ENCODE results near the gene SETMAR. TPM values are rescaled to one million over a fixed set of nuclear protein-coding genes. Genes with fewer than 3 reads are reported as not detected.

Gene SETMAR
- total and polyA plus RNA-seq, 2 experiments from 2014 or later = 17.3 to 20.6 TPM

DNA sequence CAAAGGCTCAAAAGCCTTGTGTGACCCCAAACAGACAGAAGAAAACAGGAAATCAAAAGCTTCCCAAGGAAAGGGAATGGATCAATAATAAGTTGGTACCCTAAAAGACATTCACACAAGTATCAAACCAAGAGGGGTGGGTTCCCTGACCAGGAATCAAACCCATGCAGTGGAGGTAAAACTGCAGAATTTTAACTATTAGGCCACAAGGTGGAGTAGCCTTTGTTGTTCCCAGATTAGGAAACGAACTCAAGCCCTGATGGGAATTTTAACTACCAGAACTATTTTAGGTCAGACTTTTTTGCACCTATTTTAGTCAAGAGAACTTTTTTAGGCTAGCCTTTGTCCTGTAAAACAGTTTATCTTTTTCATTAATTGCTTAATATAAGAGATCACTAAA, 31.4 kb downstream of the SETMAR start:
- H3K36me3 ChIP-seq = no peaks in the 10 kb centered on the region
- no peak overlapping the region for H3K4me3 ChIP-seq
- DNase-seq (ENCODE audit: low read depth in 1 of 2, low spot score in 1 of 2) = no peak
- no peaks in the 10 kb centered on the region for H3K27me3 ChIP-seq
- no peaks in the 10 kb centered on the region for H3K9me3 ChIP-seq (ENCODE audit: low read depth)
- no peak for TF ChIP-seq CTCF (IDR thresholded peaks at IDR 0.05; ENCODE audit: low read depth, low read length)
- H3K4me1 ChIP-seq (ENCODE audit: low read depth) = no peaks in the 10 kb centered on the region
- H3K27ac ChIP-seq = no peak overlapping the region

- no peak for TF ChIP-seq CTCF (IDR thresholded peaks at IDR 0.05; ENCODE audit: low read depth, low read length)
Measured at GRCh38 chr3:4335840-4336562, 32.8 kb downstream of the SETMAR start.

GRCh38 chr3:4336850-4337546, 33.8 kb downstream of the SETMAR start:
- TF ChIP-seq CTCF (IDR thresholded peaks at IDR 0.05; ENCODE audit: low read depth, low read length) = no peak
- Histone ChIP-seq H3K27ac (no peak overlapping the region), H3K27me3 (no peaks in the 10 kb centered on the region), H3K4me1 (ENCODE audit: low read depth) (no peaks in the 10 kb centered on the region), H3K4me3 (no peak overlapping the region), H3K36me3 (no peaks in the 10 kb centered on the region), H3K9me3 (ENCODE audit: low read depth) (no peaks in the 10 kb centered on the region)
- no peak for DNase-seq (ENCODE audit: low read depth in 1 of 2, low spot score in 1 of 2)

More at GRCh38 chr3:4335840-4336562, 32.8 kb downstream of the SETMAR start:
- H3K27me3 ChIP-seq = no peaks in the 10 kb centered on the region
- no peak overlapping the region for H3K4me3 ChIP-seq
- no peaks in the 10 kb centered on the region for H3K36me3 ChIP-seq
- H3K9me3 ChIP-seq (ENCODE audit: low read depth) = no peaks in the 10 kb centered on the region
- no peak overlapping the region for H3K27ac ChIP-seq
- DNase-seq (ENCODE audit: low read depth in 1 of 2, low spot score in 1 of 2) = no peak
- no peaks in the 10 kb centered on the region for H3K4me1 ChIP-seq (ENCODE audit: low read depth)

DNA sequence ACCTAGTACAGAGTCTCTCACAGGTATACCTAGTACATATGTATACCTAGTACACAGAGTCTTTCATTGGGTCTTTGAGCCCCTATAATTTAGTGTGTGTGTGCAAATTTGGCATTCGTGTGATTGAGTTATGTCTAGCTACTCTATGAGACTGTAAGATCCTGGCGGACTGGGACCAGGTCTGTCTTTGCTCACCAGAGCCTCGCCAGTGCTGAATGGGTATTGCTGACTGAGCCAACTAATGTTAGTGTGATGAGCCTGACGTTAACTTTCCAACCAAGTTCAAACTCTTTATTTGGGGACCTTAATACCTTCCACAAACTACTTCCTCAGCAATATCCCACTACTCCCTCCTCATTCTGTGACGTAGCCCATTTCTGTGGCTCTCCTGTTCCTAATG, 35.6 kb downstream of the SETMAR start:
- TF ChIP-seq CTCF (IDR thresholded peaks at IDR 0.05; ENCODE audit: low read depth, low read length) = no peak
- no peak overlapping the region for H3K27ac ChIP-seq
- H3K36me3 ChIP-seq = no peaks in the 10 kb centered on the region
- DNase-seq (ENCODE audit: low read depth in 1 of 2, low spot score in 1 of 2) = no peak
- no peak overlapping the region for H3K4me3 ChIP-seq
- no peaks in the 10 kb centered on the region for H3K4me1 ChIP-seq (ENCODE audit: low read depth)
- H3K27me3 ChIP-seq = no peaks in the 10 kb centered on the region
- no peaks in the 10 kb centered on the region for H3K9me3 ChIP-seq (ENCODE audit: low read depth)

DNA sequence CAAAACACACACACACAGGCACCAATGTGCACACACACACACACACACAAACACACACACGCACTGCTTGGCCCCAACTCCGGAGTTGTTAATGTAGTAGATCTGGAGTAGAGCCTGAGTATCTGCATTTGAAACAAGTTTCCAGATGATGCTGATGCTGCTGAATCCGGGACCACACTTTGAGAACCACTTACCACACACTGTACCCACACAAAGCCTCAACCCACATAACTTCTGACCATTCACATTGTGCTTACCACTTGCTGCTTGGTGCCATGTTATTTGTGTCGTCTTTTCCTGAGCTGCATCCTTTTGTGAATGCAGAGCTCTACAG, 36.9 kb downstream of the SETMAR start:
- TF ChIP-seq CTCF (IDR thresholded peaks at IDR 0.05; ENCODE audit: low read depth, low read length) = no peak
- Histone ChIP-seq H3K36me3 (no peaks in the 10 kb centered on the region), H3K4me3 (no peak overlapping the region), H3K27me3 (no peaks in the 10 kb centered on the region), H3K27ac (no peak overlapping the region), H3K9me3 (ENCODE audit: low read depth) (no peaks in the 10 kb centered on the region), H3K4me1 (ENCODE audit: low read depth) (no peaks in the 10 kb centered on the region)
- no peak for DNase-seq (ENCODE audit: low read depth in 1 of 2, low spot score in 1 of 2)

Data from cardiac muscle cell (in vitro differentiated cells and primary cell).